SKM-1 (cell line): Measurements from ENCODE around the gene RABL3.
"Not testable (repeated sequence)": the region's sequence is repeated elsewhere in the genome, so short reads cannot be mapped to it uniquely, and the experiment has no call there.

Source experiments
- DNase-seq: peaks from one replicate; lab custom pipeline; 2025; ENCODE audit not compliant: unreplicated experiment; lab: John Stamatoyannopoulos, UW

The RABL3 gene

GRCh38 chr3:120742198-120742848 lies at the start of gene RABL3, which contains the start of gene GTF2E1:
TSS of gene RABL3 (minus strand) at chr3:120742516. CDS start at chr3:120742507, 9 bp downstream.
TSS of gene GTF2E1 (plus strand) at chr3:120742744. CDS start at chr3:120750553, 7,809 bp downstream.
- peak; percentile 98 for DNase-seq

- DNase-seq = no peak
Observed at GRCh38 chr3:120791913-120792312, 49.6 kb upstream of the RABL3 start.

- no peak for DNase-seq
Observed at GRCh38 chr3:120791010-120791409, 48.7 kb upstream of the RABL3 start.

GRCh38 chr3:120785832-120786231 lies 43.5 kb upstream of the RABL3 start:
- not testable (repeated sequence) for DNase-seq

- no peak for DNase-seq
Observed at GRCh38 chr3:120780977-120781376, 38.7 kb upstream of the RABL3 start.

GRCh38 chr3:120778776-120779175 lies 36.5 kb upstream of the RABL3 start:
- no peak for DNase-seq

GRCh38 chr3:120775411-120775810 lies 33.1 kb upstream of the RABL3 start:
- DNase-seq = no peak

- no peak for DNase-seq
Observed at GRCh38 chr3:120773932-120774331, 31.6 kb upstream of the RABL3 start.

- DNase-seq = no peak
Observed at GRCh38 chr3:120772081-120772480, 29.8 kb upstream of the RABL3 start.

GRCh38 chr3:120770891-120771290 lies 28.6 kb upstream of the RABL3 start:
- DNase-seq = no peak

GRCh38 chr3:120769436-120769835 lies 27.1 kb upstream of the RABL3 start:
- no peak for DNase-seq

- DNase-seq = no peak
Observed at GRCh38 chr3:120767106-120767505, 24.8 kb upstream of the RABL3 start.

GRCh38 chr3:120766576-120766975 lies 24.3 kb upstream of the RABL3 start:
- no peak for DNase-seq

- DNase-seq = no peak
Observed at GRCh38 chr3:120765830-120766493, 23.6 kb upstream of the RABL3 start.

- DNase-seq = no peak
Observed at GRCh38 chr3:120764206-120764605, 21.9 kb upstream of the RABL3 start.

GRCh38 chr3:120763601-120764000 lies 21.3 kb upstream of the RABL3 start:
- DNase-seq = no peak

GRCh38 chr3:120762615-120763014 lies 20.3 kb upstream of the RABL3 start:
- DNase-seq = no peak

- DNase-seq = not testable (repeated sequence)
Observed at GRCh38 chr3:120758551-120758950, 16.2 kb upstream of the RABL3 start.

GRCh38 chr3:120756061-120756460 lies 13.7 kb upstream of the RABL3 start:
- DNase-seq = no peak

- DNase-seq = no peak
Observed at GRCh38 chr3:120753810-120754209, 11.5 kb upstream of the RABL3 start.

- DNase-seq = no peak
Observed at GRCh38 chr3:120752865-120753264, 10.5 kb upstream of the RABL3 start.

- DNase-seq = no peak
Observed at GRCh38 chr3:120752230-120752629, 9.9 kb upstream of the RABL3 start.

- no peak for DNase-seq
Observed at GRCh38 chr3:120749843-120750242, 7.5 kb upstream of the RABL3 start.
